Lower lobe of right lung (tissue), 2 donors: ENCODE results near the gene CUX1. TPM values are rescaled to one million over a fixed set of nuclear protein-coding genes. Genes with fewer than 3 reads are reported as not detected.
"Not testable (repeated sequence)": the region's sequence is repeated elsewhere in the genome, so short reads cannot be mapped to it uniquely, and the experiment has no call there.

ENCODE experiments used
- ATAC-seq, 2 donors: fragments of 200-7000 bp; cut with Tn5 transposase; one replicate each; pipeline ENCODE4 v1.9.1; 2020 to 2022; ENCODE audit warnings: mild to moderate bottlenecking in 2 of 2, moderate library complexity in 2 of 2
- DNase-seq: peaks from one replicate; pipeline ENCODE4 v3.0.0-alpha.2; 2020
- H3K27ac ChIP-seq: fragments of 200-600 bp; one replicate; pipeline ENCODE4 v1.8.0; 2022
- H3K27me3 ChIP-seq: fragments of 200-600 bp; one replicate; pipeline ENCODE4 v1.8.0; 2022; ENCODE audit warnings: low read depth
- H3K36me3 ChIP-seq: fragments of 200-600 bp; one replicate; pipeline ENCODE4 v1.8.0; 2022; ENCODE audit warnings: mild to moderate bottlenecking
- H3K4me1 ChIP-seq: fragments of 200-600 bp; one replicate; pipeline ENCODE4 v1.8.0; 2022
- H3K4me3 ChIP-seq: fragments of 200-600 bp; one replicate; pipeline ENCODE4 v1.8.0; 2022; ENCODE audit warnings: mild to moderate bottlenecking
- H3K9me3 ChIP-seq: fragments of 200-600 bp; one replicate; pipeline ENCODE4 v1.8.0; 2022
- intact Hi-C: fragments of 100-400 bp; cut with DNase I; formaldehyde crosslinking; loops from one replicate; pipeline ENCODE4 v1.11.0; 2022
- total RNA-seq: library from RNA; stranded (reverse); fragmentation: NEBNext Ultra II Directional; extraction: Animal tissue kit (Norgen Biotek cat#: 25700); gene quantifications from one replicate; pipeline ENCODE4 v1.2.1, GENCODE V29; 2021
- TF ChIP-seq, protein P1 (sequence below): fragments of 200-600 bp; IDR thresholded peaks from one replicate; pipeline ENCODE4 v1.8.0; 2022; ENCODE audit warnings: antibody characterized with exemption, mild to moderate bottlenecking
- donor health status: DM: no; HTN: yes; CAD: no; lungs with severe emphysema.

The CUX1 gene
- total RNA-seq, 1 donor from 2014 or later: 118 TPM

DNA sequence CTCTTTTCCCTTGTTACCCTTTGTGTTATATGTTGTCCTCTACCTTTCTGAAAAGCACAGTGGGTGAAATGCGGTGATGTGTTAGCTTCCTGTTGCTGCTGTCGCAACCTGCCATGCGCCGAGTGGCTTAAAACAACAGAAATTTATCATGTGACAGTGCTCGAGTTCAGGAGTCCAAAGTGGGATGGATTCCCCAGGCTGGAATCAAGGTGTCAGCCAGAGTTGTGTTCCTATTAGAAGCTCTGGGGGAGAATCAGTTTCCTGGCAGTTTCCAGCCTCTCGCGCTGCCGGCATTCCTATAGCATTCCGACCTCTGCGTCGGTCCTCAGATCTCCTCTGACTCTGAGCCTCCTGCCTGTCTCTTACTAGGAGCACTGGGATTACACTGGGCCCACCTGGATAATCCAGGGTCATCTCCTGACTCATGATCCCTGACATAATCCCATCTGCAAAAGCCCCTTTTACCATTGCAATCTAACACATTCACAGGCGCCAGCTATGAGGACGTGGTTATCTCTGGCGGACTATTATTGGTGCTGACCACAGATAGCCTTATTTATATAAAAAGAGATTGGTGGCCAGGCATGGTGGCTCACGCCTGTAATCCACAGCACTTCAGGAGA, 207.5 kb downstream of the CUX1 start:
- TF ChIP-seq, protein P1, sequence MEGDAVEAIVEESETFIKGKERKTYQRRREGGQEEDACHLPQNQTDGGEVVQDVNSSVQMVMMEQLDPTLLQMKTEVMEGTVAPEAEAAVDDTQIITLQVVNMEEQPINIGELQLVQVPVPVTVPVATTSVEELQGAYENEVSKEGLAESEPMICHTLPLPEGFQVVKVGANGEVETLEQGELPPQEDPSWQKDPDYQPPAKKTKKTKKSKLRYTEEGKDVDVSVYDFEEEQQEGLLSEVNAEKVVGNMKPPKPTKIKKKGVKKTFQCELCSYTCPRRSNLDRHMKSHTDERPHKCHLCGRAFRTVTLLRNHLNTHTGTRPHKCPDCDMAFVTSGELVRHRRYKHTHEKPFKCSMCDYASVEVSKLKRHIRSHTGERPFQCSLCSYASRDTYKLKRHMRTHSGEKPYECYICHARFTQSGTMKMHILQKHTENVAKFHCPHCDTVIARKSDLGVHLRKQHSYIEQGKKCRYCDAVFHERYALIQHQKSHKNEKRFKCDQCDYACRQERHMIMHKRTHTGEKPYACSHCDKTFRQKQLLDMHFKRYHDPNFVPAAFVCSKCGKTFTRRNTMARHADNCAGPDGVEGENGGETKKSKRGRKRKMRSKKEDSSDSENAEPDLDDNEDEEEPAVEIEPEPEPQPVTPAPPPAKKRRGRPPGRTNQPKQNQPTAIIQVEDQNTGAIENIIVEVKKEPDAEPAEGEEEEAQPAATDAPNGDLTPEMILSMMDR: no peak

DNA sequence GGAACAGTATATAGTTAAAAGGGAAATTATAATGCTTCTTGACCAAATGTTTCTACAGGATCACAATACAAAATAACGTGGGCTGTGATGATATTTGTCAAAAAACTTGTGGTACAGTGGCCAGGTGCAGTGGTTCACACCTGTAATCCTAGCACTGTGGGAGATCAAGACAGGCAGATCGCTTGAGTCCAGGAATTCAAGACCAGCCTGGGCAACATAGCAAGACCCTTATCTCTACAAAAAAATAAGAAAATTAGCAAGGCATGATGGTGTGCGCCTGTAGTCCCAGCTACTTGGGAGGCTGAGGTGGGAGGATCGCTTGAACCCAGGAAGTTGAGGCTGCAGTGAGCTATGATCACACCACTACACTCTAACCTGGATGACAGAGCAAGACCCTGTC, 208.4 kb downstream of the CUX1 start:
- H3K27me3 ChIP-seq, H3K4me3 ChIP-seq, intact Hi-C loops, H3K9me3 ChIP-seq, H3K4me1 ChIP-seq, DNase-seq, H3K27ac ChIP-seq, ATAC-seq: not testable (repeated sequence)
- peaks cover 28% of the 10 kb centered on the region for H3K36me3 ChIP-seq

More for the DNA sequence above, 207.5 kb downstream of the CUX1 start:
- H3K4me1 ChIP-seq: no peaks in the 10 kb centered on the region
- no peaks in the 10 kb centered on the region for H3K9me3 ChIP-seq
- DNase-seq: peak; percentile 17
- no peak overlapping the region for H3K27ac ChIP-seq
- H3K27me3 ChIP-seq: no peaks in the 10 kb centered on the region
- no peak for ATAC-seq
- H3K36me3 ChIP-seq: peaks cover 21% of the 10 kb centered on the region
- no peak overlapping the region for H3K4me3 ChIP-seq
- intact Hi-C loops: no loop called here

DNA sequence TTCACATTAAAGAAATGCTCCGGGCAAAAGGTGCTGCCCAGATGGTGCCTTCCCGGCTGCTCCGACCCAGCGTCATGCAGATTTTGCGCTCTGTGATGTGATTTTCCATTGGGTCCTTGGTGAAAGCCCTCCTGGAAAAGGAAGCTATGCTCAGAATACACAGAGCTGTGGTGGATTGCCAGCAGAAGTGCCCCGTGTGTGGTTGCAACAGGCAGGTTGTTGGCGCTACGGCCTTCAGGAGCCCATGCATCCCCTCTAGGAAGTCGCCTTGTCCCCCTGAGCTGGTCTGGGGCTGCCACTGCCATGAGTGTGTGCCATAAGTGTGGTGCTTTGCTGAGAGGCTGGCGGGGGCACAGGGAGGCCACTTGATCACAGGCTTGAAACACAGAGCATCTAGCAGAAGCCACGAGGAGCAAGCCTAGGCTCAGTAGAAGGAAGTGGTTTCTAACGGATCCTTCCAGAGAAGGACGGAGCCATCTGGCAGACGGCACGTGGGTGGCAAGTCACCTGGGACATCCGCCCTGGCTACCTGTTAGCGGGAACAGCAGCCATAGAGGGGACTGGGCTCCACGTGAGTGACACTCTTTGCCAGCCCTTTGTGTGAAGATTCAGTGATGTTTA, 210.9 kb downstream of the CUX1 start:
- TF ChIP-seq, protein P1: no peak
- H3K36me3 ChIP-seq: peaks cover 29% of the 10 kb centered on the region
- no peaks in the 10 kb centered on the region for H3K4me1 ChIP-seq
- ATAC-seq (no peak), DNase-seq (no peak)
- no peak overlapping the region for H3K27ac ChIP-seq
- no peak overlapping the region for H3K4me3 ChIP-seq
- H3K9me3 ChIP-seq: no peaks in the 10 kb centered on the region
- intact Hi-C loops: no loop called here
- no peaks in the 10 kb centered on the region for H3K27me3 ChIP-seq

DNA sequence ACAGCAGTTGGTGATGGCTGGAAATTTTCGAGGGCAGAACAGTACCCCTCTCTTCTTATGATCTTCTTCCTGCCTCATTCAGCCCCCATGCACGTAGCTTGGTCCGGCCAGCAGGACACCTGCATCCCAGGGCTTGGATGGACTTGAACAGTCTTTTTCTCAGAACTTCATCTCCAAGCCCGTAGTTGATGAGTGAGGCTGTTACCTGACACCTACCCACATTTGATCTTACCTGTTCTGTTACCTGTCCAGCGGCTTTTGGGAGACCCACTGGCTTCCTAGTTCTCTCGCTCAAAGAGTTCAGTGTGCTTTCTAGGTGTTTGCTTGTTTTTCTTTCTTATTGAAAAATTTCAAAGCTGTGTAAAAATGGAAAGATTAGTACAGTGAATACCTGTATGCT, 212.2 kb downstream of the CUX1 start:
- Histone ChIP-seq H3K4me3 (no peak overlapping the region), H3K27ac (no peak overlapping the region), H3K9me3 (no peaks in the 10 kb centered on the region), H3K36me3 (peaks cover 29% of the 10 kb centered on the region), H3K27me3 (no peaks in the 10 kb centered on the region), H3K4me1 (no peaks in the 10 kb centered on the region)
- no peak for ATAC-seq
- TF ChIP-seq, protein P1: no peak
- DNase-seq: no peak
- intact Hi-C loops: no loop called here

DNA sequence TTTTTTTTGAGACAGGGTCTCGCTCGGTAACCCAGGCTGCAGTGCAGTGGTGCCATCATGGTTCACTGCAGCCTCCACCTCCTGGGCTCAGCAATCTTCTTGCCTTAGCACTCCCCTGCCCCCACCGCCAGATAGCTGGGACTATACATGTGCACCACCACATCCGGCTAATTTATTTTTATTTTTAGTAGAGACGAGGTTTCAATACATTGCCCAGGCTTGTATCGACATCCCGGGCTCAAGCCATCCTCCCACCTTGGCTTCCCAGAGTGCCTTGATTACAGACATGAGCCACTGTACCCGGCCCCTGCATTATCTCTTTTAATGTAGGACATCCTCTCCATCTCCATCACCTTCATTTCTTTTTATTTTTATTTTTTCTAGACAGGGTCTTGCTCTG, 213.3 kb downstream of the CUX1 start:
- Histone ChIP-seq H3K4me3 (no peak overlapping the region), H3K9me3 (no peaks in the 10 kb centered on the region), H3K27me3 (no peaks in the 10 kb centered on the region), H3K27ac (no peak overlapping the region), H3K4me1 (no peaks in the 10 kb centered on the region), H3K36me3 (peaks cover 29% of the 10 kb centered on the region)
- TF ChIP-seq, protein P1: no peak
- intact Hi-C loops: no loop called here
- DNase-seq (no peak), ATAC-seq (no peak)

DNA sequence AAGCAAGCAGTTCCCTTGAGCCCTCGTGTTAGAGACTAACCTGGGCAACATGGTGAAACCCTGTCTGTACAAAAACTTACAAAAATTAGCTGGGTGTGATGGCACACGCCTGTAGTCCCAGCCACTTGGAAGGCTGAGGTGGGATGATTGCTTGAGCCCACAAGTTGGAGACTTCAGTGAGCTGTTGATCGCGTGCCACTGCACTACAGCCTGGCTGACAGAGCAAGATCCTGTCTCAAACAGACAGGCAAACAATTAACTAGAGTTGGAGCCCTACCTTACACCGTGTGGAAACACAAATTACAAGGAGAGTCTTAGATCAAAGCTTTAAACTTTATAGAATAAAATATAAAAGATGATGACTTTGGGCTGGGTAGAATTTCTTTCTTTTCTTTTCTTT, 219.5 kb downstream of the CUX1 start:
- Histone ChIP-seq H3K27me3 (no peaks in the 10 kb centered on the region), H3K4me1 (no peaks in the 10 kb centered on the region), H3K27ac (no peak overlapping the region), H3K9me3 (no peaks in the 10 kb centered on the region), H3K4me3 (no peak overlapping the region), H3K36me3 (peaks cover 6% of the 10 kb centered on the region)
- DNase-seq (no peak), ATAC-seq (no peak)
- TF ChIP-seq, protein P1: no peak
- intact Hi-C loops: no loop called here
